Brain microvascular endothelial cell (primary cell): Measurements from ENCODE around the gene C19orf44.
"Not testable (repeated sequence)": the region's sequence is repeated elsewhere in the genome, so short reads cannot be mapped to it uniquely, and the experiment has no call there.

Experiments
- DNase-seq: peaks from one replicate; pipeline ENCODE4 v3.0.0-alpha.2; 2020
- H3K27ac ChIP-seq: fragments of 250-450 bp; sonication (Bioruptor Pico); 2 replicates; pipeline ENCODE4 v1.5.1; 2020; ENCODE audit warnings: mild to moderate bottlenecking, moderate library complexity
- H3K27me3 ChIP-seq: fragments of 250-450 bp; sonication (Bioruptor Pico); replicated peaks from 2 replicates; pipeline ENCODE4 v1.5.1; 2020; ENCODE audit warnings: mild to moderate bottlenecking
- H3K36me3 ChIP-seq: fragments of 250-450 bp; sonication (Bioruptor Pico); replicated peaks from 2 replicates; pipeline ENCODE4 v1.5.1; 2020; ENCODE audit warnings: mild to moderate bottlenecking
- H3K4me3 ChIP-seq: 2 replicates; pipeline ENCODE4 v1.5.1; 2011; ENCODE audit warnings: low read depth, mild to moderate bottlenecking, control low read depth, low read length, moderate library complexity
- CTCF ChIP-seq: IDR thresholded peaks from 2 replicates; pipeline ENCODE4 v1.5.1; 2011; ENCODE audit warnings: low read depth, mild to moderate bottlenecking, moderate library complexity, low read length, control low read depth, inconsistent platforms; ENCODE audit errors: missing control alignments
- in situ Hi-C: cut with HindIII; loops from 2 replicates; pipeline ENCODE4 v1.10.0; 2017; ENCODE audit warnings: low sequenced_read_pairs, low pct_ligation_motif_present

C19orf44 gene

DNA sequence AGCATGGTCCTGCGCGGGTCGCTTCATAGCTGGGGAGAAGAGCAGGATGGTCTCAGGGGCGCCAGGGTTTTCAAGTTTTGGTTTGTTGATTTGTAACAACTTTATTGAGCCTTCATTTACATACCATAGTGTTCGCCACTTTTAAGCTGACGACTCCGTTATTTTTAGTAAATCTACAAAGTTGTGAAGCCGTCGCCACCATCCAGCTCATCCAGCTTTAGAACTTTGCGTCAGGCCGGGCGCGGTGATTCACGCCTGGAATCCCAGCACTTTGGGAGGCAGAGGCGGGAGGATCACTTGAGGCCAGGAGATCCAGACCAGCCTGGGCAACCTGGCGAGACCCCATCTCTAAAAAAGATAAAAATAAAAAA lies 404 bp downstream of the C19orf44 start:
- in situ Hi-C loops: no loop called here

GRCh38 chr19:16497042-16497441 lies 848 bp downstream of the C19orf44 start:
- TF ChIP-seq CTCF: no peak
- peak overlapping the region; percentile 92 for H3K4me3 ChIP-seq
- H3K27ac ChIP-seq: peak overlapping the region; percentile 78
- in situ Hi-C loops: no loop called here
- no peak for DNase-seq
- H3K27me3 ChIP-seq: no peaks in the 10 kb centered on the region
- peaks cover 3% of the 10 kb centered on the region for H3K36me3 ChIP-seq

More for the DNA sequence above, 404 bp downstream of the C19orf44 start:
- TF ChIP-seq CTCF: no peak
- DNase-seq: peak; percentile 62
- Histone ChIP-seq H3K27ac (peak overlapping the region; percentile 78), H3K27me3 (no peaks in the 10 kb centered on the region), H3K4me3 (peak overlapping the region; percentile 92), H3K36me3 (peaks cover 3% of the 10 kb centered on the region)

- no peak for DNase-seq
- Histone ChIP-seq H3K27me3 (no peaks in the 10 kb centered on the region), H3K27ac (no peak overlapping the region), H3K4me3 (no peak overlapping the region), H3K36me3 (peaks cover 3% of the 10 kb centered on the region)
- TF ChIP-seq CTCF: no peak
- in situ Hi-C loops: no loop called here
Measured at GRCh38 chr19:16497837-16498236, 1.6 kb downstream of the C19orf44 start.

GRCh38 chr19:16504271-16504670 lies 8.1 kb downstream of the C19orf44 start:
- Histone ChIP-seq H3K4me3 (no peak overlapping the region), H3K27me3 (no peaks in the 10 kb centered on the region), H3K36me3 (peaks cover 9% of the 10 kb centered on the region), H3K27ac (no peak overlapping the region)
- in situ Hi-C loops: no loop called here
- no peak for DNase-seq
- no peak for TF ChIP-seq CTCF

DNA sequence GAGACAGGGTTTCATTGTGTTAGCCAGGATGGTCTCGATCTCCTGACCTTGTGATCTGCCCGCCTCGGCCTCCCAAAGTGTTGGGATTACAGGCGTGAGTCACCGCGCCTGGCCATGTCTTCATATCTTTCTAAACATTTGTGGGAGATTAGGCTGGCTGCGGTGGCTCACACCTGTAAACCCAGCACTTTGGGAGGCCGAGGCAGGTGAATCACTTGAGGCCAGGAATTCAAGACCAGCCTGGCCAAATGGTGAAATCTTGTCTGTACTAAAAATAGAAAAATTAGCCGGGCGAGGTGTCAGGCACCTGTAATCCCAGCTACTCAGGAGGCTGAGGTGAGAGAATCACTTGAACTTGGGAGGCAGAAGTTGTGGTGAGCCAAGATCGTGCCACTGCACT lies 10.0 kb downstream of the C19orf44 start:
- H3K36me3 ChIP-seq, H3K27me3 ChIP-seq, H3K4me3 ChIP-seq, in situ Hi-C loops, DNase-seq, H3K27ac ChIP-seq: not testable (repeated sequence)

GRCh38 chr19:16506961-16507360 lies 10.8 kb downstream of the C19orf44 start:
- TF ChIP-seq CTCF: no peak
- in situ Hi-C loops: no loop called here
- DNase-seq: no peak
- Histone ChIP-seq H3K27ac (no peak overlapping the region), H3K4me3 (no peak overlapping the region), H3K27me3 (no peaks in the 10 kb centered on the region), H3K36me3 (peaks cover 6% of the 10 kb centered on the region)

GRCh38 chr19:16508546-16508945 lies 12.4 kb downstream of the C19orf44 start:
- in situ Hi-C loops: no loop called here
- DNase-seq: no peak
- Histone ChIP-seq H3K27ac (no peak overlapping the region), H3K4me3 (no peak overlapping the region), H3K36me3 (peaks cover 10% of the 10 kb centered on the region), H3K27me3 (no peaks in the 10 kb centered on the region)
- TF ChIP-seq CTCF: no peak
